Neural progenitor cell (in vitro differentiated cells): ENCODE data around the gene NDFIP2. TPM values are rescaled to one million over a fixed set of nuclear protein-coding genes. Genes with fewer than 3 reads are reported as not detected.

Experiments used
- DNase-seq: peaks from one replicate; pipeline ENCODE4 v3.0.0-alpha.2; 2016; ENCODE audit warnings: low spot score
- H2AFZ ChIP-seq: fragments of 200-600 bp; sonication (generic); replicated peaks from 2 replicates; pipeline ENCODE4 v1.6.1; 2016; ENCODE audit warnings: antibody characterized with exemption
- H3F3A ChIP-seq: fragments of 200-600 bp; sonication (generic); 2 replicates; pipeline ENCODE4 v1.6.1; 2016; ENCODE audit warnings: antibody characterized with exemption, low read depth
- H3K27ac ChIP-seq: fragments of 200-600 bp; sonication (generic); 2 replicates; pipeline ENCODE4 v1.5.1; 2016; ENCODE audit warnings: mild to moderate bottlenecking
- H3K27me3 ChIP-seq: fragments of 200-600 bp; sonication (generic); 2 replicates; pipeline ENCODE4 v1.6.1; 2016; ENCODE audit warnings: mild to moderate bottlenecking, moderate library complexity
- H3K36me3 ChIP-seq: fragments of 200-600 bp; sonication (generic); 2 replicates; pipeline ENCODE4 v1.5.1; 2016
- H3K4me1 ChIP-seq: fragments of 200-600 bp; sonication (generic); 2 replicates; pipeline ENCODE4 v1.6.1; 2016; ENCODE audit warnings: mixed run types
- H3K4me2 ChIP-seq: fragments of 200-600 bp; sonication (generic); 2 replicates; pipeline ENCODE4 v1.6.1; 2016
- H3K4me3 ChIP-seq: fragments of 200-600 bp; sonication (generic); 2 replicates; pipeline ENCODE4 v1.5.1; 2016
- H3K79me2 ChIP-seq: fragments of 200-600 bp; sonication (generic); 2 replicates; pipeline ENCODE4 v1.6.1; 2016; ENCODE audit warnings: low read depth
- H3K9ac ChIP-seq: fragments of 200-600 bp; sonication (generic); 2 replicates; pipeline ENCODE4 v1.6.1; 2016
- H3K9me3 ChIP-seq: fragments of 200-600 bp; sonication (generic); 2 replicates; pipeline ENCODE4 v1.5.1; 2016; ENCODE audit warnings: low read depth
- H4K20me1 ChIP-seq: fragments of 200-600 bp; sonication (generic); 2 replicates; pipeline ENCODE4 v1.6.1; 2016; ENCODE audit warnings: low read depth
- H3K27ac Mint-ChIP-seq: 3 replicates; pipeline ENCODE4 v1.8.0; 2021; ENCODE audit warnings: mixed read lengths
- H3K27me3 Mint-ChIP-seq: 2 replicates; pipeline ENCODE4 v1.8.0; 2022; ENCODE audit warnings: low read depth, mild to moderate bottlenecking, inconsistent platforms, moderate library complexity, mixed read lengths; ENCODE audit not compliant: insufficient read depth
- H3K36me3 Mint-ChIP-seq: 3 replicates; pipeline ENCODE4 v1.8.0; 2021; ENCODE audit warnings: mixed read lengths
- H3K4me1 Mint-ChIP-seq: 3 replicates; pipeline ENCODE4 v1.8.0; 2021; ENCODE audit warnings: mixed read lengths
- H3K4me3 Mint-ChIP-seq: 3 replicates; pipeline ENCODE4 v1.8.0; 2021; ENCODE audit warnings: mild to moderate bottlenecking, moderate library complexity, mixed read lengths
- H3K9me3 Mint-ChIP-seq: 3 replicates; pipeline ENCODE4 v1.8.0; 2020; ENCODE audit warnings: mixed read lengths
- EZH2 ChIP-seq: fragments of 200-600 bp; sonication (generic); IDR thresholded peaks from 2 replicates; pipeline ENCODE4 v1.6.1; 2017; ENCODE audit warnings: antibody characterized with exemption, mild to moderate bottlenecking, moderate library complexity
- EZH2phosphoT487 ChIP-seq: fragments of 200-600 bp; sonication (generic); IDR thresholded peaks from 2 replicates; pipeline ENCODE4 v1.6.1; 2017; ENCODE audit warnings: antibody characterized with exemption
- total RNA-seq: library from RNA; depleted of rRNA; stranded (reverse); fragments of >200 nt; gene quantifications from 2 replicates; pipeline ENCODE4 v1.2.3, GENCODE V29; 2015; ENCODE audit warnings: low replicate concordance
- TF ChIP-seq, protein P1 (sequence below): fragments of 200-600 bp; sonication (generic); IDR thresholded peaks from 2 replicates; pipeline ENCODE4 v1.5.1; 2017; ENCODE audit warnings: antibody characterized with exemption, mild to moderate bottlenecking

The NDFIP2 gene
- total RNA-seq, 1 donor from 2014 or later: 25.4 TPM

DNA sequence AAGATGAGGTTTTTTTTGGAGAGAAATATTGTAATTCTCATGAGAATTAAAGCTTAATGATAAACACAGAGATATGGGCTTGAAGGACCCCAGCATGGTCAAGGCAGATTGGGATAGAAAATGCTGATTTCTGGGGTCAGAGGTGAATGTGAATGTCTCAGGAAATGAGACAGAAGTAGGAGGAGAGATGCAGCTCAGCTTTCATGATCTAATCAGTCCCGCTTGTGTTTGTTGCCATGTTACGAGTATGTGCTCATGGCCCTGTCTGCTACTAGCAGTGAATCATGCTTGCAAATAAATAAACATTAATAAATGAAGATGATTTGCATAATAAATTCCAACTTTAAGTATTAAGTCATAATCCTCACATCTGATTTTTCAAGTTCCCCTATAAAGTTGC lies 23.0 kb upstream of the NDFIP2 start:
- Histone ChIP-seq H4K20me1 (no peaks in the 10 kb centered on the region), H3K27me3 (no peaks in the 10 kb centered on the region), H3K36me3 (no peaks in the 10 kb centered on the region), H3K9me3 (no peaks in the 10 kb centered on the region), H3F3A (no peaks in the 10 kb centered on the region), H3K79me2 (no peaks in the 10 kb centered on the region), H2AFZ (no peak overlapping the region), H3K4me3 (no peak overlapping the region), H3K27ac (no peak overlapping the region), H3K4me2 (no peak overlapping the region), H3K9ac (no peak overlapping the region), H3K4me1 (no peaks in the 10 kb centered on the region)
- Mint-ChIP-seq H3K4me3 (peak overlapping the region; percentile 15), H3K9me3 (peaks cover 5% of the 10 kb centered on the region), H3K27me3 (peaks cover 6% of the 10 kb centered on the region), H3K4me1 (peaks cover 15% of the 10 kb centered on the region), H3K27ac (no peak overlapping the region), H3K36me3 (no peaks in the 10 kb centered on the region)
- TF ChIP-seq EZH2phosphoT487 (no peak), EZH2 (no peak)
- TF ChIP-seq, protein P1, sequence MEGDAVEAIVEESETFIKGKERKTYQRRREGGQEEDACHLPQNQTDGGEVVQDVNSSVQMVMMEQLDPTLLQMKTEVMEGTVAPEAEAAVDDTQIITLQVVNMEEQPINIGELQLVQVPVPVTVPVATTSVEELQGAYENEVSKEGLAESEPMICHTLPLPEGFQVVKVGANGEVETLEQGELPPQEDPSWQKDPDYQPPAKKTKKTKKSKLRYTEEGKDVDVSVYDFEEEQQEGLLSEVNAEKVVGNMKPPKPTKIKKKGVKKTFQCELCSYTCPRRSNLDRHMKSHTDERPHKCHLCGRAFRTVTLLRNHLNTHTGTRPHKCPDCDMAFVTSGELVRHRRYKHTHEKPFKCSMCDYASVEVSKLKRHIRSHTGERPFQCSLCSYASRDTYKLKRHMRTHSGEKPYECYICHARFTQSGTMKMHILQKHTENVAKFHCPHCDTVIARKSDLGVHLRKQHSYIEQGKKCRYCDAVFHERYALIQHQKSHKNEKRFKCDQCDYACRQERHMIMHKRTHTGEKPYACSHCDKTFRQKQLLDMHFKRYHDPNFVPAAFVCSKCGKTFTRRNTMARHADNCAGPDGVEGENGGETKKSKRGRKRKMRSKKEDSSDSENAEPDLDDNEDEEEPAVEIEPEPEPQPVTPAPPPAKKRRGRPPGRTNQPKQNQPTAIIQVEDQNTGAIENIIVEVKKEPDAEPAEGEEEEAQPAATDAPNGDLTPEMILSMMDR: no peak
- no peak for DNase-seq

DNA sequence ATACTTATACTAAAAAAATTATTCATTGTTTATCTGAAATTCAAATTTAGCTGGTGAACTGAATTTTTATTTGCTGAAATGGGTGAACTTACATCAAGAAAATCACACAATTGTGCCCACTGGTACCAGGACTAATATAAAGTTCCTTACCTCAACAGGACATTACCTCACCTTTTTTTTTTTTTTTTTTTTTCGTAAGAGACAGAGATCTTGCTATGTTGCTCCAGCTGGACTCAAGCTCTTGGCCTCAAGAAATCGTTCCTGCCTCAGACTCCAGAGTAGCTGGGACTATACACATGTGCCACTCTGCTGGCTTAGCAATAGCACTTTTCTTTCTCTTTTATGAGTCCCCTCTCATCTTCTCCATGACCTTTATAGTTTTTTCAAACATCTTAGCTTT lies 22.5 kb upstream of the NDFIP2 start:
- Mint-ChIP-seq H3K36me3 (no peaks in the 10 kb centered on the region), H3K27me3 (peaks cover 6% of the 10 kb centered on the region), H3K4me1 (peaks cover 15% of the 10 kb centered on the region), H3K27ac (no peak overlapping the region), H3K4me3 (no peak overlapping the region), H3K9me3 (peaks cover 5% of the 10 kb centered on the region)
- Histone ChIP-seq H3F3A (no peaks in the 10 kb centered on the region), H3K36me3 (no peaks in the 10 kb centered on the region), H3K4me3 (no peak overlapping the region), H3K27me3 (no peaks in the 10 kb centered on the region), H3K27ac (no peak overlapping the region), H3K4me2 (no peak overlapping the region), H3K79me2 (no peaks in the 10 kb centered on the region), H3K4me1 (no peaks in the 10 kb centered on the region), H3K9ac (no peak overlapping the region), H2AFZ (no peak overlapping the region), H4K20me1 (no peaks in the 10 kb centered on the region), H3K9me3 (no peaks in the 10 kb centered on the region)
- TF ChIP-seq, protein P1: no peak
- no peak for TF ChIP-seq EZH2phosphoT487
- TF ChIP-seq EZH2: no peak
- no peak for DNase-seq

DNA sequence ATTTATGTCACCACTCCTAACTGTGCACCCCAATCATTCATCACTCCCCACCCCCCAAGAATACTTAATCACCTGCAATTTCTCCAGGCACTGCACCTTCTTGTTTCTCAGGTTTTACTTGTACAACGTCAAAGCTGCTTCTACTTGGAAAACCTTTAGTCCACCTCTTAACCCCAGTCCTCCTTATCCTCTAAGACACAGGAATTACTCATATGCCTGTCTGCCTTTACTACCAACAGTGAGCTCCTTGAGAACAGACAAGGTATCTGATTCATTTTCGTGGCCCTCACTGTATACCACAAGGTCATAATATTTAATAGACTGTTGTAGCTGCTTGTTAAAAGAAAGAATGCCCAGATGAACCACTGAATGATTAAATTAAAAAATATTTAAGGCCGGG lies 21.0 kb upstream of the NDFIP2 start:
- H3K27me3 ChIP-seq: no peaks in the 10 kb centered on the region
- H3K9me3 Mint-ChIP-seq: peaks cover 5% of the 10 kb centered on the region
- no peaks in the 10 kb centered on the region for H4K20me1 ChIP-seq
- no peak for DNase-seq
- H3K27ac Mint-ChIP-seq: no peak overlapping the region
- H3K4me2 ChIP-seq: no peak overlapping the region
- H3K36me3 Mint-ChIP-seq: no peaks in the 10 kb centered on the region
- no peaks in the 10 kb centered on the region for H3K79me2 ChIP-seq
- peaks cover 6% of the 10 kb centered on the region for H3K27me3 Mint-ChIP-seq
- no peaks in the 10 kb centered on the region for H3K4me1 ChIP-seq
- H3K4me3 Mint-ChIP-seq: no peak overlapping the region
- no peak overlapping the region for H3K4me3 ChIP-seq
- TF ChIP-seq, protein P1: no peak
- TF ChIP-seq EZH2phosphoT487: no peak
- no peak for TF ChIP-seq EZH2
- H2AFZ ChIP-seq: no peak overlapping the region
- no peaks in the 10 kb centered on the region for H3F3A ChIP-seq
- H3K4me1 Mint-ChIP-seq: peaks cover 15% of the 10 kb centered on the region
- H3K9me3 ChIP-seq: no peaks in the 10 kb centered on the region
- H3K9ac ChIP-seq: no peak overlapping the region
- no peak overlapping the region for H3K27ac ChIP-seq
- no peaks in the 10 kb centered on the region for H3K36me3 ChIP-seq
